Esophagus muscularis mucosa (tissue), 4 donors: Measurements from ENCODE around the gene NCF4.

Experiments
- CTCF ChIP-seq, 3 experiments: fragments of 200-600 bp in 2 of 3; fragments of 450-650 bp in 1 of 3; sonication (generic) in 2 of 3; IDR thresholded peaks; one replicate each; pipeline ENCODE4 v1.5.1; 2017 to 2019; ENCODE audit warnings: antibody characterized with exemption in 3 of 3, mild to moderate bottlenecking in 2 of 3, moderate library complexity in 1 of 3
- EP300 ChIP-seq: sonication (generic); formaldehyde crosslinking; IDR thresholded peaks from one replicate; pipeline ENCODE4 v1.6.1; 2017; ENCODE audit warnings: antibody characterized with exemption
- POLR2A ChIP-seq: fragments of 450-650 bp; IDR thresholded peaks from one replicate; pipeline ENCODE4 v1.6.1; 2017; ENCODE audit warnings: antibody characterized with exemption, moderate library complexity, mild to moderate bottlenecking, low read depth
- POLR2AphosphoS5 ChIP-seq, 2 donors: sonication (generic); formaldehyde crosslinking; IDR thresholded peaks; one replicate each; pipeline ENCODE4 v1.6.1; 2017; ENCODE audit warnings: antibody characterized with exemption in 2 of 2

- TF ChIP-seq CTCF (IDR thresholded peaks at IDR 0.05) = no peak
- TF ChIP-seq EP300 = no peak
- no peak for TF ChIP-seq POLR2AphosphoS5 (IDR thresholded peaks at IDR 0.05)
- no peak for TF ChIP-seq POLR2A
Observed at GRCh38 chr22:36829370-36830002, 31.3 kb upstream of the NCF4 start.
